A549 (cell line): ENCODE measurements around the gene MCTP2. TPM values are rescaled to one million over a fixed set of nuclear protein-coding genes. Genes with fewer than 3 reads are reported as not detected.
"Not testable (repeated sequence)": the region's sequence is repeated elsewhere in the genome, so short reads cannot be mapped to it uniquely, and the experiment has no call there.

Experiments
- ATAC-seq, 2 experiments: fragments of 200-7000 bp in 1 of 2; fragments of >200 bp in 1 of 2; cut with Nextera tagmentation in 1 of 2; cut with Tn5 transposase in 1 of 2; 3 replicates each; pipeline versions ENCODE4 v1.8.0 to v1.9.1; 2018 to 2020; ENCODE audit warnings: mild to moderate bottlenecking in 1 of 2, moderate library complexity in 1 of 2
- CTCF ChIA-PET: fragments of 300-600 bp; sonication (Branson Sonifier 250); formaldehyde crosslinking; extraction: SDS; loops from one replicate; lab custom pipeline; 2021; ENCODE audit warnings: antibody characterized with exemption, inconsistent platforms; lab: Yijun Ruan, JAX
- POLR2A ChIA-PET: fragments of 350-600 bp; formaldehyde crosslinking; extraction: SDS; loops from one replicate; lab custom pipeline; 2021; ENCODE audit warnings: antibody characterized with exemption, inconsistent platforms; lab: Yijun Ruan, JAX
- DNase-seq, 2 experiments: peaks; one replicate each; pipeline versions ENCODE4 v3.0.0 to v3.0.0-alpha.2; 2011 to 2016; ENCODE audit warnings: low read depth in 1 of 2, low spot score in 1 of 2
- FAIRE-seq: peaks from 2 replicates; lab custom pipeline; 2011; peaks lifted over from hg19 to GRCh38; lab: Jason Lieb, UNC
- H3K27ac ChIP-seq, 2 experiments: fragments of >200 bp; sonication (Bioruptor Twin); formaldehyde crosslinking; 3 replicates each; pipeline ENCODE4 v1.5.1; 2016 to 2017
- H3K4me1 ChIP-seq: fragments of >200 bp; sonication (Bioruptor Twin); formaldehyde crosslinking; 3 replicates; pipeline ENCODE4 v1.6.1; 2016
- H3K4me2 ChIP-seq: fragments of >200 bp; sonication (Bioruptor Twin); formaldehyde crosslinking; 3 replicates; pipeline ENCODE4 v1.6.1; 2016
- H3K4me3 ChIP-seq: fragments of >200 bp; sonication (Bioruptor Twin); formaldehyde crosslinking; 3 replicates; pipeline ENCODE4 v1.5.1; 2016
- H3K9me3 ChIP-seq: fragments of >200 bp; sonication (Bioruptor Twin); formaldehyde crosslinking; 3 replicates; pipeline ENCODE4 v1.6.1; 2016
- BHLHE40 ChIP-seq: IDR thresholded peaks from 2 replicates; pipeline ENCODE4 v1.6.1; 2012; ENCODE audit warnings: low read depth, low read length, inconsistent platforms
- CBX2 ChIP-seq: fragments of 200-600 bp; sonication (generic); IDR thresholded peaks from 2 replicates; pipeline ENCODE4 v1.6.1; 2016; ENCODE audit warnings: low read depth, mild to moderate bottlenecking, borderline replicate concordance
- CBX8 ChIP-seq: fragments of 200-600 bp; sonication (generic); IDR thresholded peaks from 2 replicates; pipeline ENCODE4 v1.6.1; 2016
- CEBPB ChIP-seq, 2 experiments: fragments of >200 bp in 1 of 2; sonication (Bioruptor Twin) in 1 of 2; formaldehyde crosslinking in 1 of 2; IDR thresholded peaks; 2 replicates each; pipeline ENCODE4 v1.6.1; 2012 to 2016
- CHD4 ChIP-seq: fragments of 200-600 bp; sonication (generic); IDR thresholded peaks from 2 replicates; pipeline ENCODE4 v1.6.1; 2016; ENCODE audit warnings: antibody characterized with exemption, mild to moderate bottlenecking, borderline replicate concordance
- EHF ChIP-seq: fragments of 250-450 bp; sonication (Bioruptor Pico); IDR thresholded peaks from 2 replicates; pipeline ENCODE4 v1.5.0; 2020; ENCODE audit warnings: mild to moderate bottlenecking
- FOSL2 ChIP-seq, 2 experiments: fragments of 450-650 bp in 1 of 2; fragments of >200 bp in 1 of 2; sonication (Bioruptor Twin) in 1 of 2; formaldehyde crosslinking; IDR thresholded peaks; 2 replicates each; pipeline versions ENCODE4 v1.5.0 to v1.6.1; 2016 to 2020; ENCODE audit warnings: mild to moderate bottlenecking in 1 of 2, moderate library complexity in 1 of 2
- FOXS1 ChIP-seq: fragments of 250-450 bp; sonication (Bioruptor Pico); IDR thresholded peaks from 2 replicates; pipeline ENCODE4 v1.5.0; 2020; ENCODE audit warnings: mild to moderate bottlenecking, moderate library complexity
- GATA3 ChIP-seq: IDR thresholded peaks from 2 replicates; pipeline ENCODE4 v1.6.1; 2012; ENCODE audit warnings: borderline replicate concordance
- HDAC2 ChIP-seq: fragments of 200-600 bp; sonication (generic); IDR thresholded peaks from 2 replicates; pipeline ENCODE4 v1.6.1; 2016
- HOXB13 ChIP-seq: fragments of 250-450 bp; sonication (Bioruptor Pico); IDR thresholded peaks from 2 replicates; pipeline ENCODE4 v1.5.0; 2020; ENCODE audit warnings: low read depth, mild to moderate bottlenecking, moderate library complexity
- KDM1A ChIP-seq: fragments of 200-600 bp; sonication (generic); IDR thresholded peaks from 2 replicates; pipeline ENCODE4 v1.6.1; 2016; ENCODE audit warnings: low read depth, mild to moderate bottlenecking
- MYC ChIP-seq: IDR thresholded peaks from 2 replicates; pipeline ENCODE4 v1.6.1; 2012; ENCODE audit warnings: mild to moderate bottlenecking, inconsistent platforms, low read length, improper control_type of control experiment, borderline replicate concordance
- NFE2L2 ChIP-seq: fragments of 150-350 bp; conservative IDR thresholded peaks from 2 replicates; pipeline ENCODE4 v1.6.1; 2014; ENCODE audit warnings: low read length
- PHF8 ChIP-seq: fragments of 200-600 bp; sonication (generic); IDR thresholded peaks from 2 replicates; pipeline ENCODE4 v1.6.1; 2016; ENCODE audit warnings: low read depth, mild to moderate bottlenecking, antibody characterized with exemption, moderate library complexity, borderline replicate concordance
- POLR2A ChIP-seq: IDR thresholded peaks from 2 replicates; pipeline ENCODE4 v1.6.1; 2012; ENCODE audit warnings: mild to moderate bottlenecking, low read length
- POLR2AphosphoS2 ChIP-seq: conservative IDR thresholded peaks from 2 replicates; pipeline ENCODE4 v1.6.1; 2012; ENCODE audit warnings: low read length, improper control_type of control experiment, inconsistent platforms
- RARB ChIP-seq: fragments of 250-450 bp; sonication (Bioruptor Pico); IDR thresholded peaks from 2 replicates; pipeline ENCODE4 v1.8.0; 2021; ENCODE audit warnings: mild to moderate bottlenecking, moderate library complexity
- SREBF2 ChIP-seq: fragments of 450-650 bp; IDR thresholded peaks from 2 replicates; pipeline ENCODE4 v1.6.1; 2014; ENCODE audit warnings: mild to moderate bottlenecking, moderate library complexity
- ZC3H11A ChIP-seq: fragments of 450-650 bp; IDR thresholded peaks from 2 replicates; pipeline ENCODE4 v1.6.1; 2014; ENCODE audit warnings: antibody characterized with exemption, mild to moderate bottlenecking
- ZFP36 ChIP-seq: fragments of 450-650 bp; IDR thresholded peaks from 2 replicates; pipeline ENCODE4 v1.6.1; 2014; ENCODE audit warnings: borderline replicate concordance; ENCODE audit not compliant: partially characterized antibody
- WGBS: methylation state at CpG from one replicate; pipeline ENCODE4 v1.1.6; 2017; ENCODE audit errors: missing lambda C conversion rate; 5-methylcytosine and 5-hydroxymethylcytosine counted together
- polyA plus RNA-seq, 4 experiments: library from polyadenylated mRNA; depleted of rRNA in 3 of 4; stranded (reverse); fragments of >200 nt; fragmentation: RNase III in 1 of 4; extraction: RNeasy Plus Mini Kit Qiagen cat#74134 plus additional on column Dnase treatment in 1 of 4; gene quantifications; 2 replicates in 3 of 4; 3 replicates in 1 of 4; pipeline ENCODE4 v1.2.3, GENCODE V29; 2011 to 2017
- TF ChIP-seq, protein P1 (sequence below): IDR thresholded peaks from 2 replicates; pipeline ENCODE4 v1.6.1; 2012
- TF ChIP-seq, protein P2 (sequence below): fragments of >200 bp; sonication (Bioruptor Twin); formaldehyde crosslinking; IDR thresholded peaks from 3 replicates; pipeline ENCODE4 v1.5.1; 2016
- TF ChIP-seq, protein P3 (sequence below): fragments of >200 bp; sonication (Bioruptor Twin); formaldehyde crosslinking; IDR thresholded peaks from 3 replicates; pipeline ENCODE4 v1.6.1; 2016

Gene MCTP2
- polyA plus RNA-seq, 2 of the 4 experiments (the other 2 are of a cell fraction), result not detected

DNA sequence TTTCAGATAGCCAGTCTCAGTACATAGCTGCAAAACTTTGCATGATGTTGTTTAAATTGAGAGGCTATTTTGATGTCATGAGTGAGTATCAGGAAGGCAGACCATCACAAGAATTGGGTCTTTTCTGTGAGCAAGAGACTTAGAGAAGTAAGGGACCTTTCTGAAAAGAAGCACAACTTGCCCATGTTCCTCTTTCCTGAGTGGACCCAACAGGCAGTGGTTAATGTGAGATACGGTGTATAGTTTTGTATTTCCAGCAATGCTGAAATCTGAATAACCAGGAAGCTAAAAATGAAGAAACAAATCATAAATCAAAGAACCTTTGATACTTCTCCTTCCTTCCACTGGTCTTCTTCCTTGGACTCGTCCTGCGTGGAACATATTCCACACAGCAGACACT, 25.1 kb downstream of the MCTP2 start:
- ATAC-seq, result no peak
- no peak overlapping the region for H3K27ac ChIP-seq
- no peak overlapping the region for H3K4me3 ChIP-seq
- no peak for DNase-seq
- no peak for FAIRE-seq
- CTCF ChIA-PET, result no interaction called here
- POLR2A ChIA-PET, result no interaction called here
- TF ChIP-seq, protein P1, sequence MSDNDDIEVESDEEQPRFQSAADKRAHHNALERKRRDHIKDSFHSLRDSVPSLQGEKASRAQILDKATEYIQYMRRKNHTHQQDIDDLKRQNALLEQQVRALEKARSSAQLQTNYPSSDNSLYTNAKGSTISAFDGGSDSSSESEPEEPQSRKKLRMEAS, result no peak
- TF ChIP-seq PHF8 (no peak), HOXB13 (CRISPR knock-in tag) (no peak), EHF (CRISPR knock-in tag) (no peak), HDAC2 (no peak), FOXS1 (no peak)
- TF ChIP-seq, protein P2, sequence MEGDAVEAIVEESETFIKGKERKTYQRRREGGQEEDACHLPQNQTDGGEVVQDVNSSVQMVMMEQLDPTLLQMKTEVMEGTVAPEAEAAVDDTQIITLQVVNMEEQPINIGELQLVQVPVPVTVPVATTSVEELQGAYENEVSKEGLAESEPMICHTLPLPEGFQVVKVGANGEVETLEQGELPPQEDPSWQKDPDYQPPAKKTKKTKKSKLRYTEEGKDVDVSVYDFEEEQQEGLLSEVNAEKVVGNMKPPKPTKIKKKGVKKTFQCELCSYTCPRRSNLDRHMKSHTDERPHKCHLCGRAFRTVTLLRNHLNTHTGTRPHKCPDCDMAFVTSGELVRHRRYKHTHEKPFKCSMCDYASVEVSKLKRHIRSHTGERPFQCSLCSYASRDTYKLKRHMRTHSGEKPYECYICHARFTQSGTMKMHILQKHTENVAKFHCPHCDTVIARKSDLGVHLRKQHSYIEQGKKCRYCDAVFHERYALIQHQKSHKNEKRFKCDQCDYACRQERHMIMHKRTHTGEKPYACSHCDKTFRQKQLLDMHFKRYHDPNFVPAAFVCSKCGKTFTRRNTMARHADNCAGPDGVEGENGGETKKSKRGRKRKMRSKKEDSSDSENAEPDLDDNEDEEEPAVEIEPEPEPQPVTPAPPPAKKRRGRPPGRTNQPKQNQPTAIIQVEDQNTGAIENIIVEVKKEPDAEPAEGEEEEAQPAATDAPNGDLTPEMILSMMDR, result no peak
- no peak overlapping the region for H3K4me2 ChIP-seq
- H3K9me3 ChIP-seq, result peaks cover 11% of the 10 kb centered on the region; the same call in 1 of the 3 replicates
- WGBS, result 5% methylated on average over 3 of the region's 3 CpGs
- H3K4me1 ChIP-seq, result no peaks in the 10 kb centered on the region

DNA sequence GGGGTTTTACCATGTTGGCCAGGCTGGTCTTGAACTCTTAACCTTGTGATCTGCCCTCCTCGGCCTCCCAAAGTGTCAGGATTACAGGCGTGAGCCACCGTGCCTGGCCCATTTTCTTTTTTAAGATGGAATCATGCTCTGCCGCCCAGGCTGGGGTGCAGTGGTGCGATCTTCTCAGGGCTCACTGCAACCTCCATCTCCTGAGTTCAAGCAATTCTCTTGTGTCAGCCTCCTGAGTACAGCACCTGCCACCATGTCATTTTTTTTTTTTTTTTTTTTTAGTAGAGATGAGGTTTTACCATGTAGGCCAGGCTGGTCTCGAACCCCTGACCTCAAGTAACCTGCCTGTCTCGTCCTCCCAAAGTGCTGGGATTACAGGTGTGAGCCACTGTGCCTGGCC, 26.4 kb downstream of the MCTP2 start:
- H3K4me3 ChIP-seq, ATAC-seq, FAIRE-seq, DNase-seq, POLR2A ChIA-PET, H3K4me2 ChIP-seq, H3K9me3 ChIP-seq, H3K4me1 ChIP-seq, CTCF ChIA-PET, H3K27ac ChIP-seq: not testable (repeated sequence)
- WGBS, result 15% methylated on average over 7 of the region's 7 CpGs

DNA sequence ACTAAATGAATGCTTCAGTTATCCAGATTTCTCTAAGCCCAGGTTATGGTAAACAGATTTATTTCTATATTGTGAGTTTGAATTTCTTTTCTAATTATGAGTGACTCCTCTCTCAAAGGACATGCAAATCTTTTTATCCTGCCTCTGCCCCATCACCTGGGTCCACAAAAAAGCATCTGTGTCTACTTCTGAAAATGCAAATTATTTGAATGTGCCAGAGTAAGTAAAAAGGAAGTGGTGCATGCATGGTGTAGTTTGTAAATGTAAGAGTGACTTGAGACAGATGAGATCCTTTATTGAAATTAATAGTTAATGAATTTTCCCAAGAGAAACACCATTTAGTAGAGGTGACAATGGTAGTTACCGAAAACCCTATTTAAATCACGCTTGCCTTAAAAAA, 26.9 kb downstream of the MCTP2 start:
- no peak overlapping the region for H3K4me3 ChIP-seq
- H3K9me3 ChIP-seq, result peaks cover 2% of the 10 kb centered on the region; the same call in 1 of the 3 replicates
- no peaks in the 10 kb centered on the region for H3K4me1 ChIP-seq
- TF ChIP-seq HDAC2 (no peak), MYC (no peak), POLR2AphosphoS2 (no peak), ZFP36 (no peak), CHD4 (no peak), FOSL2 (IDR thresholded peaks at IDR 0.05) (no peak), FOSL2 (CRISPR knock-in tag; IDR thresholded peaks at IDR 0.05) (no peak), FOXS1 (no peak), BHLHE40 (no peak), ZC3H11A (no peak)
- TF ChIP-seq, protein P3, sequence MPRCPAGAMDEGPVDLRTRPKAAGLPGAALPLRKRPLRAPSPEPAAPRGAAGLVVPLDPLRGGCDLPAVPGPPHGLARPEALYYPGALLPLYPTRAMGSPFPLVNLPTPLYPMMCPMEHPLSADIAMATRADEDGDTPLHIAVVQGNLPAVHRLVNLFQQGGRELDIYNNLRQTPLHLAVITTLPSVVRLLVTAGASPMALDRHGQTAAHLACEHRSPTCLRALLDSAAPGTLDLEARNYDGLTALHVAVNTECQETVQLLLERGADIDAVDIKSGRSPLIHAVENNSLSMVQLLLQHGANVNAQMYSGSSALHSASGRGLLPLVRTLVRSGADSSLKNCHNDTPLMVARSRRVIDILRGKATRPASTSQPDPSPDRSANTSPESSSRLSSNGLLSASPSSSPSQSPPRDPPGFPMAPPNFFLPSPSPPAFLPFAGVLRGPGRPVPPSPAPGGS, result no peak
- no peak overlapping the region for H3K27ac ChIP-seq
- no peak for DNase-seq
- WGBS, result 30% methylated on average over 2 of the region's 2 CpGs
- no peak overlapping the region for H3K4me2 ChIP-seq
- POLR2A ChIA-PET, result no interaction called here
- no peak for FAIRE-seq
- ATAC-seq, result no peak
- CTCF ChIA-PET, result no interaction called here

DNA sequence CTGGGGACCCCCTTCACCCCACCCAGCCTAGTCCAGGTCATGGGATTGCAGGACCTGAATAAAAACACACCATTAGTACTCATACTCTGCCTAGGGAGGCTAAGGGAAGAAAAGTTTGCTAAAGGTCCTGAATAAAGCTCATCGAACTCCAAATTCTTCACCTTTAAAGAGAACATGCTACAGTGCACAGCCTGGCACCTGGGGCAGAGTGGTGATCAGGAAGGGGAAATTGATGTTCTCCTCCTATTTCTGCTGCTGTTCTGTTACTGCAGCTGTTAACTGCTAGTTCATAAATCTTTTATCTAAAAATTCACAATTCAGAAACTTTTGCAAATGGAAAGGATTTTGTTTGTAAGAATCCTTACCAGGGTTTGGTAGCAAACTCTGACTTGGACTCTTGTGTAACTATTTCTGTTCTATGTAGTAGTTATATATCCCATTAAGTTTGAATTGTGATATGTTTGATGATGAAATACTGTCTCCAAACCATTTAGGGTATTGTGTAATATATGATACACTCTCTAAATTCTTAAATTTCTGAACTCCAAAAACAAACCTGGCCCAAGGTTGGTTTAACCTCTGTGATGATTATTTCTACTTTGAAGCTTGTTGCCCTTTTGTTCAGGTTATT, 27.9 kb downstream of the MCTP2 start:
- no peaks in the 10 kb centered on the region for H3K4me1 ChIP-seq
- no peaks in the 10 kb centered on the region for H3K9me3 ChIP-seq
- no peak overlapping the region for H3K4me3 ChIP-seq
- ATAC-seq, result no peak
- ChIA-PET CTCF (no interaction called here), POLR2A (no interaction called here)
- no peak overlapping the region for H3K27ac ChIP-seq
- DNase-seq, result no peak
- no peak for TF ChIP-seq CHD4
- no peak for TF ChIP-seq FOXS1
- no peak for TF ChIP-seq KDM1A
- no peak for TF ChIP-seq CBX8
- no peak for TF ChIP-seq POLR2A
- no peak for TF ChIP-seq CEBPB (IDR thresholded peaks at IDR 0.05)
- TF ChIP-seq CBX2, result no peak
- TF ChIP-seq RARB (CRISPR knock-in tag), result no peak
- no peak for TF ChIP-seq PHF8
- no peak for TF ChIP-seq NFE2L2
- no peak for TF ChIP-seq GATA3
- no peak for TF ChIP-seq SREBF2
- TF ChIP-seq, protein P3, result no peak
- 0% methylated on average over 1 of the region's 1 CpG for WGBS
- no peak for FAIRE-seq
- H3K4me2 ChIP-seq, result no peak overlapping the region
